MG63 (cell line): ENCODE measurements around the gene PDK2. TPM values are rescaled to one million over a fixed set of nuclear protein-coding genes. Genes with fewer than 3 reads are reported as not detected.

Experiments used
- DNase-seq: peaks from one replicate; pipeline ENCODE4 v3.0.0-alpha.2; 2020
- H3K27me3 ChIP-seq: fragments of 250-450 bp; sonication (Bioruptor Pico); 2 replicates; pipeline ENCODE4 v1.5.1; 2020; ENCODE audit warnings: mild to moderate bottlenecking, moderate library complexity
- H3K36me3 ChIP-seq: fragments of 250-450 bp; sonication (Bioruptor Pico); 2 replicates; pipeline ENCODE4 v1.5.1; 2020; ENCODE audit warnings: mild to moderate bottlenecking, moderate library complexity
- H3K4me3 ChIP-seq: fragments of 250-450 bp; sonication (Bioruptor Pico); 2 replicates; pipeline ENCODE4 v1.5.1; 2020; ENCODE audit warnings: mild to moderate bottlenecking, moderate library complexity
- H3K9me3 ChIP-seq: fragments of 250-450 bp; sonication (Bioruptor Pico); 2 replicates; pipeline ENCODE4 v1.5.1; 2020; ENCODE audit warnings: mild to moderate bottlenecking, moderate library complexity
- total RNA-seq: library from RNA; depleted of rRNA; stranded (reverse); fragments of >200 nt; shearing (Covaris generic); gene quantifications from 2 replicates; pipeline ENCODE4 v1.2.3, GENCODE V29; 2014; ENCODE audit warnings: low replicate concordance

Gene PDK2
- total RNA-seq, 1 experiment from 2014 or later, result 25.8 TPM

DNA sequence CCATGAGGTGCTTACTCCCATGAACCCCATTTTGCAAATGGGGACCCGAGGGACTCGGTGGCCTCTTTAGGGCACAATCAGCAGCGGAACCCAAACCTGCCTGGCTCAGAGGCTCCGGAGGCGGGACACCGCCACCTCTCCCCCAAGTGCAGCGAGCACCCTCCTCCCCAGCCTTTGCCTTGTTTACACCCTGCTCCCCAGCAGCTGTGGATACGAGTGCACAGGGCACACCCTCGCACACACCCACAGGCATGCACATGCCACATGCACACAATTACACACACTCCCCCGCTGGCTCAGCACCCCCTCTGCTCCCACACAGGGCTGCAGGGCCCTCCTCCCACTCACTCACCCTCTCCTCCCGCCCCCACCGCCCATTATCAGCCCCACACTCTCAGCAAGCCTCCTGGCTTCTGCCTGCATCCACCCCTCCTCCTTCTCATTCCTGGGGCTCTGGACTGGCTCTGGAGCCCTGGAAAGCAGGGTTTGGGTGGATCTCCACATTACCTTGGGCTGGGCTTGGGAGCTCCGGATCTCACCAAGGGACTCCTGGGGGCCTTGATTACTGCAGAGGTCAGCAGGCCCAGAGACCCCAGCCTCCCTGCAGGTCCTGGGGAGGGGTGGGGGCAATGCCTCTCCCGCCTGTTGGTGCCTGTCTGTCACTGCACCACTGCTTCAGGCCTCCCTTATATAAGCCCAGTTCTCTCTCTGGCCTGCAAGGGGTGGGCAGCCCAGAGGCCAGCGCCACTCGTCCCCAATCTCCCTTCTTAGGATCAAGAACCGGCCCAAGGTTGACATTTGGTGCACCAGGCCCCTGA is 6.4 kb downstream of the PDK2 start:
- no peak for DNase-seq
- Histone ChIP-seq H3K36me3 (peaks cover 5% of the 10 kb centered on the region; the same call in 1 of the 2 replicates), H3K9me3 (no peaks in the 10 kb centered on the region), H3K27me3 (no peaks in the 10 kb centered on the region), H3K4me3 (no peak overlapping the region)

DNA sequence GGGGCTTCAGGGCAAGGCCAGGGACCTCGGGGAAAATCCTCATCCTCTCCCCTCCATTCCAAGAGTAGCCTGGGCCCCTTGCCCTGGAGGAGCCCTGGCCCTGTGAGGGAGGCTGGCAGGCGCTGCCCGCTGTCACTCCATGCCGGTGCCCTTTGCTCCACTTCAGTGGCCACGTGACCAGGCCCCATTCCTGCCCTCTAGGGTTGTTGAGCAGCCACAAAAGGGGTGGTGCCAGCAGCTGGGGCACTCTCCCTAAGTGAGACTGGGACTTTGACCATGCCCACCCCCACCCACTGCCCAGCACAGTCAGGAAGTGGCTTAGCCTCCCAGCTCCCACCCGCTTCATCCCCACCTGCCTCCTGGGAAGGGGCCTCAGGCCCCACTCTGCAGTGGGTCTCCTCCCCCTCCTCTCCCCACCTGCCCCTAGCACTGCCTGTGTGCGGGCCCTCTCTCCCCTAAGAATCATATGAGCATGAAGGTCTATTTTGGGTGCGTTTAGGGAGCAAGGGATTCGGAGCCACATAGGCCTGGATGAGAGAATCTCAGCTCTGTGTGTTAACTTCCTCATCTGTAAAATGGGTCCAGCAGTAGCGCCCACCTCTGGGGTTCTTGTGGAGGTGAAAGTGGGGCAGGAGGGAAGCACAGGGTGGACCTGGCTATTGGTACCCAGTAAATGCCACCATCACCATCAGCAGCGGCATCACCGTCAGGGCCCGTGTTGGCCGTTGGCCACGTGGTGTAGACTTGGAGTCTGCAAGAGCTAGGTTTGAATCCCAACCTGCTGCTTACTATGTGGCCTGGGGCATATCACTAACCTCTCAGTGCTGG is 7.2 kb downstream of the PDK2 start:
- H3K9me3 ChIP-seq, result no peaks in the 10 kb centered on the region
- H3K36me3 ChIP-seq, result peaks cover 7% of the 10 kb centered on the region; the same call in 1 of the 2 replicates
- no peak overlapping the region for H3K4me3 ChIP-seq
- DNase-seq, result no peak
- no peaks in the 10 kb centered on the region for H3K27me3 ChIP-seq

DNA sequence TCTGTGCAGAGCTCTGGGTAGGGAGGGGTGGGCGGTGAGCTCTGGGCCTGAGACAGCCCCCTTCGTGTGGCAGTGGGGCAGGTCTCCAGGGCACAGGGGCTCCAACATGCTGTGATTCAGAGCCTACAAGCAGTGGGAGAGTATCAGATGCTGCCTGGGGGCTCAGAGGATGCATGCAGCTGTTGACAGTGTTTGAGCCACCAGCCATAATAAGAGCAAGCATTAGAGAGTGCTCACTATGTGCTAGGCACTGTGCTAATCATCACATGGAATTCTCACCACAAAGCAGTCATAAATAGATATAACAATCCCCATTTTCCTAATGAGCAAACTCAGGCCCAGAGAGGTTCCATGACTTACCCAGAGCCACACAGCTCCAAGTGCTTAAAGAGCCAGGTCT is 8.1 kb downstream of the PDK2 start:
- no peaks in the 10 kb centered on the region for H3K27me3 ChIP-seq
- H3K4me3 ChIP-seq, result no peak overlapping the region
- no peaks in the 10 kb centered on the region for H3K9me3 ChIP-seq
- DNase-seq, result no peak
- peaks cover 4% of the 10 kb centered on the region; the same call in 1 of the 2 replicates for H3K36me3 ChIP-seq

DNA sequence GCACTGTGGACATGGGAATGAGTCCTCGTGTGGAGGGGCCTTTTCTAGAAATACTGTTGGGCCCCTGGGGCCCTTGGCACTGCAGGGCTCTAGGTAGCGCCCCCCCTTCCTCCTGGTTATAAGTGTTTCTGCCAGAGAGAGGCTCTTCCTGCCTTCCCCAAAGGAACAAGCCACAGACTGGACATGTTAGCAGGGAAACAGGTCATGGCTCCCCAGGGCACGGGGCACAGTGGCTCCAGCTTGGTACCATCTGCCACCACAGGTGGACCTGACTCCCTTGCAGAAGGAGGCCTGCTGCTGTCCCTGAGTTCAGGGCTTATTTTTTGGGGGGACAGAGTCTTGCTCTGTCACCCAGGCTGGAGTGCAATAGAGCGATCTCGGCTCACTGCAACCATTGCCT is 8.8 kb downstream of the PDK2 start:
- no peak overlapping the region for H3K4me3 ChIP-seq
- H3K9me3 ChIP-seq, result no peaks in the 10 kb centered on the region
- H3K27me3 ChIP-seq, result no peaks in the 10 kb centered on the region
- DNase-seq, result no peak
- H3K36me3 ChIP-seq, result peaks cover 4% of the 10 kb centered on the region; the same call in 1 of the 2 replicates

DNA sequence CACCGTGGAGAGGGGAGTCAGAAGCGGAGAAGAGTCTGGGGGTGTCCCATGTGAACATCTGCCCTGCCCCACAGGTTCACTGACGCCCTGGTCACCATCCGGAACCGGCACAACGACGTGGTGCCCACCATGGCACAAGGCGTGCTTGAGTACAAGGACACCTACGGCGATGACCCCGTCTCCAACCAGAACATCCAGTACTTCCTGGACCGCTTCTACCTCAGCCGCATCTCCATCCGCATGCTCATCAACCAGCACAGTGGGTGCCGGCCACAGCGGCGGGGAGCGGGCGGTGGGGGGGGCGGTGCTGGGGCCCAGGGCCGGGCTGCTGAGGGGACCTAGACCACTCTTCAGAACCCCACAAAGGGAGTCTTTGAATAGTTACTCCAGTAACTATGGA is 10.7 kb downstream of the PDK2 start:
- Histone ChIP-seq H3K27me3 (no peaks in the 10 kb centered on the region), H3K36me3 (peaks cover 4% of the 10 kb centered on the region; the same call in 1 of the 2 replicates), H3K9me3 (no peaks in the 10 kb centered on the region), H3K4me3 (no peak overlapping the region)
- DNase-seq, result no peak

DNA sequence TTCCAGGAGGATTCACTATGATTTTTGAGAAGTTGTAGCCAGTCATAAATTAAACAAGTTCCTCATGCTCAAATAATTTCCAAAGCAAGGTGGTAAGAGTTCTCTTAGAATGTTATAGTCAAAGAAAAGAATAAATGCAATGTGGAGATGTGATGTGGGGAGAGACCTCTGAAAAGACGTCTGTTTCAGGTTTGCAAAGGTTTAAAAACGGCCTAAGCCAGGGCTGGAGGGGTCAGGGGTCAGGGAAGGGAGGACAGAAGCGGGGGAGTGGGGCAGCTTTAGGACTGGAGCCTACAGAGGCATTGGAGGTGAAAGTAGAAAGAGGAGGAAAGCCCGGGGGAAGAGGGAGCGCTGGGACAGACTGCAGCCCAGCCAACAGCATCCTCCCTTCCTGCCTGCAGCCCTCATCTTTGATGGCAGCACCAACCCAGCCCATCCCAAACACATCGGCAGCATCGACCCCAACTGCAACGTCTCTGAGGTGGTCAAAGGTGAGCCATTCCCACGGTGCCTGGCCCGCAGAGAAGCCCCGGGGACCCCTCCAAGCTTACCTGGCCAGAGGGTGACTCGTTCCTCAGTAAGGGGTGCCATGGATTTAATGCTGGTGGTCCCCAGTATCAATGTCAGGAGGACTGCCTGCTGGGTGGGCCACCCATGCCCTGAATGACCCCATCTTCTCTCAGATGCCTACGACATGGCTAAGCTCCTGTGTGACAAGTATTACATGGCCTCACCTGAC is 11.4 kb downstream of the PDK2 start:
- Histone ChIP-seq H3K9me3 (no peaks in the 10 kb centered on the region), H3K36me3 (peaks cover 4% of the 10 kb centered on the region; the same call in 1 of the 2 replicates), H3K27me3 (no peaks in the 10 kb centered on the region), H3K4me3 (no peak overlapping the region)
- no peak for DNase-seq

DNA sequence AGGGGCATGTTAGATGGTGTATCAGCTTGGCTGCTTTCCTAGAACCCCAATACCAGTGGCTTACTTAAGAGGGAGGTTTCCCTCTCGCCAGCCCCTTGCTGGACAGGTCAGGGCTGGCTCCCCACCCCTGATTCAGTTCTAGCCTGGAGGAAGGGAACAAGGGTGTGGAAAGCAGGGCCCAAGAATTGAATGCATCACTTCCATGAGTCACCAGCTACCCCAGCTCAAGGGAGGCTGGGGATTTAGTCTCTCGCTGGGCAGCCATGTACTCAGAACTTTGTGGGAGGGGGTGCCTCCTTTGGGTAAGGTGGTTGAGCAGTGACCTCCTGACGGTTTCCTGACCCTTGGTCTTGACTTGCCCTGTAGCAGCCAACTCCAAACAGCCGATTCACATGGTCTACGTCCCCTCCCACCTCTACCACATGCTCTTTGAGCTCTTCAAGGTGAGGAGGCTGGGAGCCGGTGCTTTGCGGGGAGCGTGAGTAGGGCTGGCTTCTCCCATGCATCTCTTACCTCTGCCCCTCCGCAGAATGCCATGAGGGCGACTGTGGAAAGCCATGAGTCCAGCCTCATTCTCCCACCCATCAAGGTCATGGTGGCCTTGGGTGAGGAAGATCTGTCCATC is 12.8 kb downstream of the PDK2 start:
- no peaks in the 10 kb centered on the region for H3K27me3 ChIP-seq
- H3K9me3 ChIP-seq, result no peaks in the 10 kb centered on the region
- H3K4me3 ChIP-seq, result no peak overlapping the region
- H3K36me3 ChIP-seq, result peaks cover 4% of the 10 kb centered on the region; the same call in 1 of the 2 replicates
- no peak for DNase-seq

DNA sequence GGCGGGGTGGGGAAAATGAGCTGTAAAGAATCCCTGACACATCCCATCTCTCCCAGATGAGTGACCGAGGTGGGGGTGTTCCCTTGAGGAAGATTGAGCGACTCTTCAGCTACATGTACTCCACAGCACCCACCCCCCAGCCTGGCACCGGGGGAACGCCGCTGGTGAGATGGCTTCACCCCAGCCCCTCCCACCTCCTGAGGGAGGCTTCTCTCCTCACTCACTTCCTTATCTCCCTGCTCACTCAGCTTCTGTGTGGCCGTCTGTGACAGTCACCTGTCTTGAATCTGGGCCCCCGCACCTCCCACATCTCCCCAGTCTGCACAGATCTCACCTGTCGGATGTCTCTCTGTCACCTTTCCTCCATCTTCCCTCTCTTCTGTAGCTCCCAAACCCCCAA is 13.4 kb downstream of the PDK2 start:
- Histone ChIP-seq H3K27me3 (no peaks in the 10 kb centered on the region), H3K36me3 (peaks cover 4% of the 10 kb centered on the region; the same call in 1 of the 2 replicates), H3K4me3 (no peak overlapping the region), H3K9me3 (no peaks in the 10 kb centered on the region)
- DNase-seq, result no peak

DNA sequence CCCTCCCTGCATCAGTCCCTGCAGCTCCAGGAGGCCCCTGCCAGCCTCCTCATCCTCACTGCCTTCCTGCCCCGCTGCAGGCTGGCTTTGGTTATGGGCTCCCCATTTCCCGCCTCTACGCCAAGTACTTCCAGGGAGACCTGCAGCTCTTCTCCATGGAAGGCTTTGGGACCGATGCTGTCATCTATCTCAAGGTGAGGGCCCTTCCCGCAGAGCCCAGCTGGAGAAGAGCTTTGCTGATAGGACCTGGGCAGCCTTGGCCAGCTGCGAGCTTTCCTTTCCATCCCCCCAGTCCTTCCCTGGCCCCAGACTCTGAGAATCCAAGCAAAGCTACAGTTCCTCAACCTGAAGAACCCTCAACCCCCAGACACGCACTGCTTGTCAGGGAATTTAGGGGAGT is 14.1 kb downstream of the PDK2 start:
- H3K27me3 ChIP-seq, result no peaks in the 10 kb centered on the region
- DNase-seq, result no peak
- H3K36me3 ChIP-seq, result peaks cover 4% of the 10 kb centered on the region; the same call in 1 of the 2 replicates
- no peak overlapping the region for H3K4me3 ChIP-seq
- H3K9me3 ChIP-seq, result no peaks in the 10 kb centered on the region

DNA sequence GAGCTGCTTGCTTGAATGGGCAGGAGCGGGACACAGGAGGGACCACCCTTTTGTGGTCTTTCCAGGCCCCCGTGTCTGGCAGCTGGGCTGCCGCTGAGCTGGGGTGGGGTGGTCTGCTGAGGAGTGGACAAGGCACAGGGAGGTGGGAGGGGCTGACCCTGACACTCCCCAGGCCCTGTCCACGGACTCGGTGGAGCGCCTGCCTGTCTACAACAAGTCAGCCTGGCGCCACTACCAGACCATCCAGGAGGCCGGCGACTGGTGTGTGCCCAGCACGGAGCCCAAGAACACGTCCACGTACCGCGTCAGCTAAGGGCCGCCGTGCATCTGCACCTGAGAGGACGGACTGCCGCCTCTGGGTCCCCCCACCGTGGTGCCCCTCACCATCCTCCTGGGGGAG is 14.6 kb downstream of the PDK2 start:
- Histone ChIP-seq H3K9me3 (no peaks in the 10 kb centered on the region), H3K27me3 (no peaks in the 10 kb centered on the region), H3K36me3 (peaks cover 4% of the 10 kb centered on the region; the same call in 1 of the 2 replicates), H3K4me3 (no peak overlapping the region)
- DNase-seq, result no peak

DNA sequence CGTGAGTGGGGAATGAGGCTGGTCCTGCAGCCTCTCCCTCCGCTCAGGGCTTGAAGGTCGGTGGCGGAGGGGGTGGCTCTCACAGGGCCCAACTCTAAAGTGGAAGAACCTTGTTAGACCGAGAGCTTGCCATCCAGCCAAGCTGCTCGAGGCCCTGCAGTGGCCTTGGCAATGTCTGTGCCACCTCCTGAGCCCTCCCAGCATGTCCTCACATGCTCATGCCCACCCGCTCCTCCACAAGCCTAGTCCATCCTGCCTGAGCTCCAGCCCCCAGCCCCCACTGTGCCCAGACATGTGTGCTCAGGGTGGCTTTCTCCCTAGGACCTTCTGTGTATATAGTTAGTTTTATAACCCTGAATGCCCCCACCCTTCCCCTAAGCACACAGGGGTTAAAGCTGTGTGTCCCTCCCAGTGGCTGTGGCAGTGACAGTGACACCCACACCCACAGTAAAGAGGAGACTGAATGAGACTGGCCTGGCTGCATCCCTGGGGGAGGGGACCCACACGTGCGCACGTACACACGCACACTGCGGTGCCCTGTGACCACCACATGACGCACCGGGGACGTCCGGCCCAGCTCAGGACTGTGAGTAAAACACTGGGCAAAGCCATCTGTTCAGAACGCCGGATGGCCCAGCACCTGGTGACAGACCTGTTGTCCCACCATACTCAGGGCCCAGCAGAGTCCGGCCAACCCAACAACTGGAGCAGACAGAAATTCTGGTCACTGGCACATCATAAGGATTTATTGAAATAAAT is 15.6 kb downstream of the PDK2 start:
- H3K27me3 ChIP-seq, result no peaks in the 10 kb centered on the region
- H3K4me3 ChIP-seq, result no peak overlapping the region
- DNase-seq, result no peak
- no peaks in the 10 kb centered on the region for H3K9me3 ChIP-seq
- H3K36me3 ChIP-seq, result peaks cover 4% of the 10 kb centered on the region; the same call in 1 of the 2 replicates

DNA sequence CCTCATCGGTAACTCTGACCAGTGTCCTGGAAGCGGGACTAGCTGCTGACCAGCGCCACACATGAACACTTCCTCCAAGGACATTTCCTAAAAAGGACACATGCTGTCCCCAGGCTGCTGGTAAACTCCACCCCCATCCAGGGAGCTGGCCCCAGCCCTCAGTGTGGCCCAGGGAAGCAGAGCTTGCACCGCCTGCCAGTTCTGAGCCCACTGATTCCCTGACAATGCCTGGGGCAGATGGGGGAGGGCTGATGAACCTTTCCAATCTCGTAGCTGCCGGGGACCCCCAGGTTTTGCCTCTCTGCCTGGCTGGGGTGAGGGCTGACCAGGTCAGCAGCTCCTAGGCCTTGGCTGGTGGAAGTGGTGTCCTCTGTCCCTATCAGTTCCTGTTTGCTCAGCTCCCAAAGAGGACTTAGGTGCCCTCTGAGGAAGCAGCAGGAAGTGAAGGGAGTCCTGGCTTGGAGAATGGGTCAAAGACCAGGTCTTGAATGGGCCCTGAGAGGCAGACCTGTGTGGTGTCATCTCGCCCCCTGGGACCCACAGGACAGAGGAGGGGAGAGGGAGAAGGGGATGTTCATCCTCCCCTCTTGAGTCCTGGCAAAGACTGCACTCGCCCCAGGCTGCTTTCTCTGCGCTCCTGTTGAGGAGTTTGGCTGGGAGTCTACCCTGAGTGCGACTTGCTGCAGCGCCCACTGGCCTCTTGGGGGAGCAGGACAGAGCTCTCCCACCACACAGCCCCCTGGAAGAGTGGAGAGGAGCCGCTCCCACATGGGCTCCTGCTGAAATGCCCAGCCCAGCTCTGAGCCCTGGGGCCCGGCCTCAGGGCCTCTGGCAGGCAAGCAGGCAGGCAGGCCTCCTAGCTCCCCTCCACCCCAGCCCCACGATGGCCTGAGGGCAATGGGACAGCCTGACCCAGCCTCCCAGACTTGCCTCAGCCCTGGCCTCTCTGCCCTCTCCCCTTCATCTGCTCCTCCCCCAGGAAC is 16.8 kb downstream of the PDK2 start:
- Histone ChIP-seq H3K36me3 (no peaks in the 10 kb centered on the region; the same call in 1 of the 2 replicates), H3K4me3 (no peak overlapping the region), H3K27me3 (no peaks in the 10 kb centered on the region), H3K9me3 (no peaks in the 10 kb centered on the region)
- no peak for DNase-seq

DNA sequence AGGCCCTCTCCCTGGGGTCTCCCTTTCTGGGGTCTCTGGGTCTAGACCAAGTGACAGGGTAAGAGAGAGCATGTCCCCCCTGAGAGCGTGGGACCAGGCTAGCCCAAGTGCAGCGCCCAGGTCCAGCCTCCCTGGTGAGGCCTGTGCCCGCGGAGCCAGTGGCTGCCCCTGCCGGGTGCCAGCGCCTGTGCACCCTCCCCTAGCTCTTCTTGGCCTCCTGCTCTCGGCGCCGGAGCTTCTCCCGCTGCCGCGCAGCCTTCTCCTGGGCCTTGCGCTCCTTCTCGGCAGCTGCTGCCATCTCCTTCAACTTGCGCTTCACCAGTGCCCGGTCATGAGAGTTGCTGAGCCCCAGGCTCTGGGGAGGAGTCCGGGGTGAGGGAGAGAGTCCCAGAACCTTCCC is 17.5 kb downstream of the PDK2 start:
- DNase-seq, result no peak
- Histone ChIP-seq H3K27me3 (no peaks in the 10 kb centered on the region), H3K9me3 (no peaks in the 10 kb centered on the region), H3K4me3 (no peak overlapping the region), H3K36me3 (no peaks in the 10 kb centered on the region; the same call in 1 of the 2 replicates)

DNA sequence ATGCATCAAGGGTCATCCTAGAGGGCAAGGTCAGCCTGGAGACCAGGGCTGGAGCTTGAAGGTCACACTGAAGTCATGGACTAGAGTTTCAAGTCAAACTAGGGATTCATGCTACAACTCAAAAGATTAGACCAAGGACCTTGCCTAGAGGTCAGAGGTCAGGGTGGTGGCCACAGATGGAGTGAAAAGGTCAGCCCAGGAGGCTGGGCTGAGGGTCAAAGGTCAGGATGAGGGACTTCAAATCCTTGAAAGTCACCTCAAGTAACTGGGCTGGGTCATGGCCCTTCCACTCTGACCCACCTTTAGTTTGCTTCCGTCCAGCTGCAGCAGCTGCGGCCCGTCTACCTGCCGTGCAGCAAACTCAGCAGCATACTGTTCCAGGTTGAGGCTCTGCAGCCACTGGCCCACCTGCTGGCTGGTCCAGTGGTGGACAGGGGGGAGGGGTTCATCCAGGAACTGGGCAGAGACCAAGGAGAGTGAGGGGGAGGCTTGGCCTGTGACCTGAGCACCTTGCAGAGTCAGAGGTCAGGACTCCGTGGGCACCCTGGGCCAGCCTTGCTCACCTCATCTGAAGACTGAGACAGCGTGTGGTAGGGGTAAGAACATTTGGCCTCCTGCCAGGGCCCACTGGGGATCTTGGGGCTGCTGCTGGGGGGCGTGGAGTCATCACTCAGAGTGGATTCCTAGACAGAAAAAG is 18.6 kb downstream of the PDK2 start:
- DNase-seq, result no peak
- no peaks in the 10 kb centered on the region for H3K9me3 ChIP-seq
- no peak overlapping the region for H3K4me3 ChIP-seq
- 0 out of 2 replicates have a peak, but pooled peaks cover 2% of the 10 kb centered on the region for H3K27me3 ChIP-seq
- H3K36me3 ChIP-seq, result no peaks in the 10 kb centered on the region; the same call in 1 of the 2 replicates
